ENCODE results near the gene ST7. TPM values are rescaled to one million over a fixed set of nuclear protein-coding genes. Genes with fewer than 3 reads are reported as not detected.

ST7 gene
- total and polyA plus RNA-seq, 2 of the 8 experiments (the other 6 are each of a cell fraction or from before 2014, with no cell fraction given) = 16.3 to 18.0 TPM

DNA sequence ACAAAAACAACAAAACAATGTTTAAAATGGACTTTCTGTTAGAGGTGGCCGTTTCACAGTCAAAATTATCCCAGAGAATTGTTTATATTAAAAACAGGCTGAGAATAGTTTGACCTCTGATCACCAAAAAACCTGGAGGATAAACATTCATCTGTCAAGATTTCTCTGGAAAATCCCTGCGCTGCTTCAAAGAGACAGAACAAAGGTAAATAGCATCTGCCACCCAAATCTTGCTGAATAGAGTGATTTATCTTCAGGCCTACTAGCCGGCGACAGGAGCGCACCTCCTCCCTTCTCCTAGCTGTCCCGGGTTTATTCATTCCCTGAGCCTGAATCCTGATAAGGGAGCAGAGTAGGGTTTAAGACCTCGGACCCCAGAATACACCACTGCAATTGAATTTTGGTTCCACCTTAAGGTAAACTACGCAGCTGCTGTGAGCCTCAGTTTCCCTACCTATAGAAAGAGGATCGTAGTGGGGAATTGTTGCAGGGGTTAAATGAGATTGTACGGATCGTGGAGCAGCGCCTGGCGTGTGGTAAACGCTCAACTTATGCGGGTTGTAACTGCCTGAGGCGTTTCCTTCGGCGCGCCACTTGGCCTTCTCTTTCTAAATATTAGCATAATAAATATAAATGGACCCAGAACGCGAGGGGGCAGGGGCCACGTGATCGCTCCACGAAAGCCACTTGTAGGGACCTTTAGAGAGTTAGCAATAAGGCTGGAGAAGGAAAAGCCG, 498 bp upstream of the ST7 start (continued):
- no peak for TF ChIP-seq EP300 (IDR thresholded peaks at IDR 0.05; ENCODE audit: borderline replicate concordance in 1 of 2, low read depth in 2 of 2, low read length in 2 of 2)
- no peak for TF ChIP-seq EGR1 (IDR thresholded peaks at IDR 0.05; ENCODE audit: borderline replicate concordance, low read depth, low read length)
- no peak for TF ChIP-seq YY1 (IDR thresholded peaks at IDR 0.05; ENCODE audit: low read depth, low read length)
- TF ChIP-seq CHD2 (IDR thresholded peaks at IDR 0.05; ENCODE audit: low read length) = no peak
- peak; percentile 38; the same call in 1 of the 2 replicates for TF ChIP-seq TAF1 (IDR thresholded peaks at IDR 0.05; ENCODE audit: low read depth, low read length)
- TF ChIP-seq KDM5A (IDR thresholded peaks at IDR 0.05; ENCODE audit: low read length) = no peak
- TF ChIP-seq BACH1 (IDR thresholded peaks at IDR 0.05; ENCODE audit: low read length) = no peak
- TF ChIP-seq POLR2A (IDR thresholded peaks at IDR 0.05; ENCODE audit: control extremely low read depth in 1 of 2, low read depth in 2 of 2, low read length in 2 of 2) = peak in 1 of 2 experiments; percentile 1
- no peak for TF ChIP-seq TAF7 (optimal IDR thresholded peaks at IDR 0.05; ENCODE audit: borderline replicate concordance, low read depth, low read length)
- no peak for TF ChIP-seq SAP30 (IDR thresholded peaks at IDR 0.05; ENCODE audit: insufficient read depth, insufficient replicate concordance, low read length)
- no peak for TF ChIP-seq CEBPB (IDR thresholded peaks at IDR 0.05; ENCODE audit: low read depth, low read length)
- TF ChIP-seq, protein P1, sequence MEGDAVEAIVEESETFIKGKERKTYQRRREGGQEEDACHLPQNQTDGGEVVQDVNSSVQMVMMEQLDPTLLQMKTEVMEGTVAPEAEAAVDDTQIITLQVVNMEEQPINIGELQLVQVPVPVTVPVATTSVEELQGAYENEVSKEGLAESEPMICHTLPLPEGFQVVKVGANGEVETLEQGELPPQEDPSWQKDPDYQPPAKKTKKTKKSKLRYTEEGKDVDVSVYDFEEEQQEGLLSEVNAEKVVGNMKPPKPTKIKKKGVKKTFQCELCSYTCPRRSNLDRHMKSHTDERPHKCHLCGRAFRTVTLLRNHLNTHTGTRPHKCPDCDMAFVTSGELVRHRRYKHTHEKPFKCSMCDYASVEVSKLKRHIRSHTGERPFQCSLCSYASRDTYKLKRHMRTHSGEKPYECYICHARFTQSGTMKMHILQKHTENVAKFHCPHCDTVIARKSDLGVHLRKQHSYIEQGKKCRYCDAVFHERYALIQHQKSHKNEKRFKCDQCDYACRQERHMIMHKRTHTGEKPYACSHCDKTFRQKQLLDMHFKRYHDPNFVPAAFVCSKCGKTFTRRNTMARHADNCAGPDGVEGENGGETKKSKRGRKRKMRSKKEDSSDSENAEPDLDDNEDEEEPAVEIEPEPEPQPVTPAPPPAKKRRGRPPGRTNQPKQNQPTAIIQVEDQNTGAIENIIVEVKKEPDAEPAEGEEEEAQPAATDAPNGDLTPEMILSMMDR (IDR thresholded peaks at IDR 0.05; ENCODE audit: control extremely low read depth in 1 of 3, insufficient read depth in 1 of 3, low read depth in 1 of 3, low read length in 3 of 3) = no peak
- peak; percentile 52 for TF ChIP-seq TBP (IDR thresholded peaks at IDR 0.05; ENCODE audit: low read depth, low read length)
- no peak for TF ChIP-seq TCF12 (IDR thresholded peaks at IDR 0.05; ENCODE audit: low read depth, low read length)
- no peak for TF ChIP-seq JUN (IDR thresholded peaks at IDR 0.05; ENCODE audit: low read depth, low read length)
- TF ChIP-seq, protein P2, sequence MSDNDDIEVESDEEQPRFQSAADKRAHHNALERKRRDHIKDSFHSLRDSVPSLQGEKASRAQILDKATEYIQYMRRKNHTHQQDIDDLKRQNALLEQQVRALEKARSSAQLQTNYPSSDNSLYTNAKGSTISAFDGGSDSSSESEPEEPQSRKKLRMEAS (IDR thresholded peaks at IDR 0.05) = peak; percentile 13; the same call in 1 of the 2 replicates
- TF ChIP-seq RBBP5 (IDR thresholded peaks at IDR 0.05; ENCODE audit: borderline replicate concordance, low read depth, low read length) = 0 out of 2 replicates have a peak, but pooled peaks have one; percentile 67
- no peak for TF ChIP-seq TEAD4 (IDR thresholded peaks at IDR 0.05; ENCODE audit: low read depth, low read length)
- 0 out of 2 replicates have a peak, but pooled peaks have one; percentile 45 for TF ChIP-seq SP1 (IDR thresholded peaks at IDR 0.05; ENCODE audit: low read depth, low read length)
- TF ChIP-seq CTBP2 (IDR thresholded peaks at IDR 0.05; ENCODE audit: borderline replicate concordance, insufficient read depth, insufficient read length, low read length) = no peak
- no peak for TF ChIP-seq POU5F1 (IDR thresholded peaks at IDR 0.05; ENCODE audit: low read depth, low read length)
- TF ChIP-seq GABPA (IDR thresholded peaks at IDR 0.05; ENCODE audit: borderline replicate concordance, insufficient read depth, low read length) = no peak

All from H1 (cell line).